GM10248 (cell line): ENCODE data around the gene KCNJ10.
A peak's percentile ranks its signal among the peaks of the same experiment; 100 is the strongest.

Source experiments
- CTCF ChIA-PET: fragments of 300-600 bp; sonication (Branson Sonifier 250); formaldehyde crosslinking; extraction: SDS; loops from one replicate; lab custom pipeline; 2021; ENCODE audit warnings: antibody characterized with exemption; lab: Yijun Ruan, JAX
- POLR2A ChIA-PET: fragments of 350-650 bp; sonication (Branson Sonifier 250); formaldehyde crosslinking; extraction: SDS; loops from one replicate; lab custom pipeline; 2020; ENCODE audit warnings: antibody characterized with exemption; lab: Yijun Ruan, JAX
- DNase-seq: peaks from one replicate; pipeline ENCODE4 v3.0.0; 2012; ENCODE audit errors: extremely low spot score
- CTCF ChIP-seq: IDR thresholded peaks from 2 replicates; pipeline ENCODE4 v1.5.1; 2012; ENCODE audit warnings: mild to moderate bottlenecking, low read depth; ENCODE audit errors: extremely low read depth, missing control alignments, control extremely low read depth

KCNJ10 gene

GRCh38 chr1:160101717-160102522, 32.0 kb upstream of the KCNJ10 start:
- POLR2A ChIA-PET: no interaction called here
- no peak for TF ChIP-seq CTCF

GRCh38 chr1:160101037-160101716, 31.2 kb upstream of the KCNJ10 start:
- TF ChIP-seq CTCF: peak; percentile 95
- DNase-seq: peak; percentile 86
- CTCF ChIA-PET: interaction anchor here (0.7 to 7.1 kb wide), 50 partner anchors 8 to 574 kb away, joined by 3 to 125 read pairs (median 4); partner anchors contain the start of genes ATP1A2, CASQ1, DCAF8 and KCNJ9
- POLR2A ChIA-PET: no interaction called here

More at GRCh38 chr1:160101717-160102522, 32.0 kb upstream of the KCNJ10 start:
- CTCF ChIA-PET: interaction anchor here (0.7 to 7.1 kb wide), 40 partner anchors 7 to 573 kb away, joined by 3 to 125 read pairs (median 4); partner anchors contain the start of genes CASQ1, DCAF8, KCNJ9 and NHLH1
- DNase-seq: no peak

GRCh38 chr1:160099716-160100375, 29.9 kb upstream of the KCNJ10 start:
- no peak for DNase-seq
- CTCF ChIA-PET: interaction anchor here (0.9 to 30.0 kb wide), 21 partner anchors 9 to 278 kb away, joined by 3 to 983 read pairs (median 7); partner anchors contain the start of genes KCNJ10 and KCNJ9
- TF ChIP-seq CTCF: no peak
- POLR2A ChIA-PET: no interaction called here

GRCh38 chr1:160098852-160099561, 29.0 kb upstream of the KCNJ10 start:
- ChIA-PET POLR2A (no interaction called here), CTCF (interaction anchor here (0.8 to 30.0 kb wide), 10 partner anchors 10 to 279 kb away, joined by 3 to 983 read pairs (median 8); partner anchors contain the start of genes KCNJ10 and KCNJ9)
- DNase-seq: peak; percentile 100
- TF ChIP-seq CTCF: no peak

GRCh38 chr1:160097911-160098851, 28.2 kb upstream of the KCNJ10 start, which contains the start of gene IGSF8:
IGSF8 (minus strand) TSS chr1:160098619; CDS start chr1:160098472, 147 bp downstream.
- DNase-seq: peak; percentile 31
- no peak for TF ChIP-seq CTCF
- POLR2A ChIA-PET: no interaction called here
- CTCF ChIA-PET: interaction anchor here (0.7 to 30.0 kb wide), 12 partner anchors 10 to 744 kb away, joined by 3 to 983 read pairs (median 8); partner anchors contain the start of genes KCNJ10 and KCNJ9
